WERI-Rb-1 (cell line): ENCODE results near the gene CD80.
"Not testable (repeated sequence)": the region's sequence is repeated elsewhere in the genome, so short reads cannot be mapped to it uniquely, and the experiment has no call there.

Experiments
- DNase-seq: peaks from one replicate; pipeline ENCODE4 v3.0.0-alpha.2; 2020
- H3K27ac ChIP-seq: fragments of 250-450 bp; sonication (Bioruptor Pico); 2 replicates; pipeline ENCODE4 v1.5.1; 2020; ENCODE audit warnings: mild to moderate bottlenecking, moderate library complexity
- H3K27me3 ChIP-seq: fragments of 250-450 bp; sonication (Bioruptor Pico); 2 replicates; pipeline ENCODE4 v1.5.1; 2021; ENCODE audit warnings: mild to moderate bottlenecking, low read depth, moderate library complexity; ENCODE audit not compliant: insufficient read depth, severe bottlenecking
- H3K36me3 ChIP-seq: fragments of 250-450 bp; sonication (Bioruptor Pico); 2 replicates; pipeline ENCODE4 v1.5.1; 2020; ENCODE audit warnings: mild to moderate bottlenecking, moderate library complexity
- H3K4me3 ChIP-seq: 2 replicates; pipeline ENCODE4 v1.5.1; 2011; ENCODE audit warnings: low read depth, mild to moderate bottlenecking, control low read depth, low read length
- H3K9me3 ChIP-seq: fragments of 250-450 bp; sonication (Bioruptor Pico); 2 replicates; pipeline ENCODE4 v1.5.1; 2021; ENCODE audit warnings: mild to moderate bottlenecking, moderate library complexity; ENCODE audit not compliant: severe bottlenecking
- CTCF ChIP-seq: IDR thresholded peaks from 2 replicates; pipeline ENCODE4 v1.5.1; 2011; ENCODE audit warnings: low read depth, mild to moderate bottlenecking, control low read depth, inconsistent platforms, low read length

The CD80 gene

DNA sequence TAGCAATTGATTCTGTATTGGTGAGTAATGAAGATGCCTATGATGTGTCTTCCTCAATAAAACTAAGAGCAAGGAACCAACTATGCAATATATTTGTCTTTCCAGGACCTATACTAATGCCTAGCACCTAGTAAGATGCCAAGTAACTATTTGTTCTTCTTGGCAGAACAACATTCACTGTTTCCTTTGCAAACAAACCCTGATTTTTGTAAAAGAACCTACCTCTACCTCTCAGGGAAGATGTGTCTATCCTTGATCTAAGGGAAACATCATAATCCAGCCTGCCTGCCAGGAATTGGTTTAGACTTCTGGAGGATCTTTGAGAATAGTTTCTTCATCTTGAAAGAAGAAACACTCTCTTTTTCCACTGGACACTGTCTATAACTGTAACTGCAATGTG is 16.1 kb upstream of the CD80 start:
- TF ChIP-seq CTCF = no peak
- no peak for DNase-seq
- Histone ChIP-seq H3K4me3 (no peak overlapping the region), H3K36me3 (no peaks in the 10 kb centered on the region), H3K9me3 (no peaks in the 10 kb centered on the region), H3K27ac (no peak overlapping the region), H3K27me3 (no peaks in the 10 kb centered on the region)

GRCh38 chr3:119571688-119572087 is 12.3 kb upstream of the CD80 start:
- H3K36me3 ChIP-seq = no peaks in the 10 kb centered on the region
- H3K4me3 ChIP-seq = no peak overlapping the region
- no peaks in the 10 kb centered on the region for H3K9me3 ChIP-seq
- H3K27me3 ChIP-seq = no peaks in the 10 kb centered on the region
- no peak for TF ChIP-seq CTCF
- no peak for DNase-seq
- H3K27ac ChIP-seq = no peak overlapping the region

DNA sequence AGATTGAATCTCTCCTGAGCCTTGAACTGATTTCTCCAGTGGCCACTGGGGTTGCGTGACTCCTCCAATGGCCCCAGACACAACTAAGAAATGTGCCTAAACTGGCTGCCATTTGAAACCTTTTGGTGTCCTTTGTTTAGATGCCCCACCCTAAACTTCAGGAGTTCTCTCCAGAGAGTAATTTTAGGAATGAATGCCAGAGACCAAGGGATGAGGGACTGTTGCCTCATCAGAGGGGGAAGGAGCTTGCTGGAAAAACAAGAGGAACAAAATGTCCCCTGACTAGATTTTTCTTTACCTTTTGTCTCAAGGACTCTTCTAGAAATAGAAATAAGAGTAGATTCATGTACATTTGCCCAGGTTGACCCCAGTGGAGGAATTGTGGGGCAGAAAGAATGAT is 11.8 kb upstream of the CD80 start:
- TF ChIP-seq CTCF = no peak
- H3K9me3 ChIP-seq = no peaks in the 10 kb centered on the region
- H3K27ac ChIP-seq = no peak overlapping the region
- H3K4me3 ChIP-seq = no peak overlapping the region
- no peak for DNase-seq
- no peaks in the 10 kb centered on the region for H3K36me3 ChIP-seq
- no peaks in the 10 kb centered on the region for H3K27me3 ChIP-seq

- no peaks in the 10 kb centered on the region for H3K9me3 ChIP-seq
- no peaks in the 10 kb centered on the region for H3K27me3 ChIP-seq
- no peak for DNase-seq
- no peak overlapping the region for H3K27ac ChIP-seq
- H3K36me3 ChIP-seq = no peaks in the 10 kb centered on the region
- no peak overlapping the region for H3K4me3 ChIP-seq
- no peak for TF ChIP-seq CTCF
Measured at GRCh38 chr3:119570229-119570628, 10.8 kb upstream of the CD80 start.

GRCh38 chr3:119569156-119569555 is 9.7 kb upstream of the CD80 start:
- no peak overlapping the region for H3K4me3 ChIP-seq
- H3K36me3 ChIP-seq = no peaks in the 10 kb centered on the region
- H3K27ac ChIP-seq = no peak overlapping the region
- TF ChIP-seq CTCF = no peak
- DNase-seq = no peak
- H3K9me3 ChIP-seq = no peaks in the 10 kb centered on the region
- H3K27me3 ChIP-seq = no peaks in the 10 kb centered on the region

GRCh38 chr3:119563334-119563733 is 3.9 kb upstream of the CD80 start:
- H3K4me3 ChIP-seq, H3K27ac ChIP-seq, H3K36me3 ChIP-seq, H3K27me3 ChIP-seq, DNase-seq, H3K9me3 ChIP-seq: not testable (repeated sequence)
